Measurements from ENCODE around the gene UTRN.

- no peak for TF ChIP-seq CTCF (IDR thresholded peaks at IDR 0.05)
- TF ChIP-seq POLR2A (IDR thresholded peaks at IDR 0.05), result no peak
These were observed 49.1 kb downstream of the UTRN start for GRCh38 chr6:144334150-144334708.
